Stimulated activated CD4-positive, alpha-beta T cell treated with anti-CD3 and anti-CD28 coated beads, Interleukin-12 subunit alpha, Interleukin-12 subunit beta, amount 100 ng/mL, for 24 hours (primary cell): Measurements from ENCODE around the gene TGFBR3.
A peak's percentile ranks its signal among the peaks of the same experiment; 100 is the strongest.

Experiments used
- DNase-seq, 2 experiments: peaks; one replicate each; pipeline ENCODE4 v3.0.0-alpha.2; 2020; ENCODE audit warnings: low read depth in 2 of 2

The TGFBR3 gene

DNA sequence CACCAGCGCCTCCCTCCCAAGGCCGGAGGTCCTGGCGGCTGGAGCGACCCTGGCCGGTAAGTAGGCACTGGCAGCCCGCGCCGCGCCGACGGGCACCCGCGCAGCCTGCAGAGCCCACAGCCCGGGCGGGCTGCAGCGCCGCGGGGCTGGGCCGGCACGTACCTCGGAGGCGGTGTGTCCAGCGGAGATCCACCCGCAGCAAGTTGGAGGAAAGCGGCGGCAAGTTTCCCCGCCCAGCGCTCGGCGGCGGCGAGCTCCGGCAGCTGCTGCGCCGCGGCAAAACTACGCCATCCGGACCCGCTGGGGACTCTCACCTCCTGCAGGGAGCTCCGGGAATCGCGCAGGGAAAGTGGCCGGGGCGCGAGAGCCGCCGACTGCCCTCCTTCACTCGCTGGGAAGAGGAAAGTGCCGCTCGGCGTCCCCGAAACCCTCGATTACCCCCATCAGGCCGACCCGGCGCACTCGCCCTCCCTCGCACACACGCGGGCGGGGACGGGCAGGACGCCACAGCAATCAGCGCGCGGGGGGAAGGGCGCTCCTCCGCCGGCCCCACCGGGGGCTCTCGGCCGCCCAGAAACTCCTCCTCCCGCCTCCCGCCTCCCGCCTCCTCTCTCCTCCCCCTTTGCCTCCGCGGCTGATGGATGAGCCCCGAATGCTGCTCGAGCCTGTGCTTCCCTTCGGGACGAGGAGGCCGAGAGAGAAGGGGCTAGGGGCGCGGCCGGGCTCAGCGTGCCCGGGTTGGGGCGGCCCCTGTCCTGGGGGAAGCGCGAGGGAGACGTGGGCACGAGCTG is at the start of gene TGFBR3:
TGFBR3 (minus strand) TSS at position 436 of the 791 bp plus-strand sequence. CDS start 24,620 bp downstream, outside the sequence.
- peak; percentile 50 to 68 for DNase-seq

DNA sequence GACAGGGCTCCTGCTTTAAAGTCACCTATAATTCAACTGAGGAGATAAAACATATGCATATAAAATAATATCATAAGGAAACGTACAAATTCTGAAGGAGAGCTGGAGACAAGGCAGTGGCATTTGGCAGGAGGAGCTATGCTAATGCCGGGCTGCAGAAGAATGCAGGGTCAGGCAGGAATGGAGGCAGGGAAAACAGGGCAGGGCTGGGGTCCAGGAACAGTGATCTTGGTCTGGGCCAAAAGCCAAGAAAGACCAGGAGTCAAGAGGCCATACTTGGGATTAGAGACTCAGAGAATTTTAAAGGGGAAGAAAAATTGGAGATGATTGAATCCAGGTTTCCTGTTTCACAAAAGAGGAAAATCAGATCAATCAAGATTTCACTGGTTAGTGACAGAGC is 43.3 kb upstream of the TGFBR3 start:
- DNase-seq: no peak

DNA sequence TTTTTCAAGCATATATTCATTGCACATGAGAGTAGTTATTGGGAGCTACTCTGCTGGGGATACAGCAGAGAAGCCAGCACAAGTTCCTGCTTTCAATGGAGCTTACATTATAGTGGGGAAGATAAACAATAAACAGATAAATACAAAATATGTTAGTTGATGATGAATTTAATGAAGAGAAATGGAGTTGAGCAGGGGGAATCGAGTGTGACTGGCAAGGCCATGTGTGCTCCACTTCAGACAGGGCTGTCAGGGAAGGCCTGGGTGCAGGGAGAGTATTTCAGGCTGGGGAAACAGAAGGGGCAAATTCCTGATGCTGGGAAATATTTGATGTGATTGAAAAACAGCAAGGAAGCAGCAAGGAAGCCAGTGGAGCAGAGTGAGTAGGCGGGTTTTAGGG is 42.1 kb upstream of the TGFBR3 start:
- no peak for DNase-seq

DNA sequence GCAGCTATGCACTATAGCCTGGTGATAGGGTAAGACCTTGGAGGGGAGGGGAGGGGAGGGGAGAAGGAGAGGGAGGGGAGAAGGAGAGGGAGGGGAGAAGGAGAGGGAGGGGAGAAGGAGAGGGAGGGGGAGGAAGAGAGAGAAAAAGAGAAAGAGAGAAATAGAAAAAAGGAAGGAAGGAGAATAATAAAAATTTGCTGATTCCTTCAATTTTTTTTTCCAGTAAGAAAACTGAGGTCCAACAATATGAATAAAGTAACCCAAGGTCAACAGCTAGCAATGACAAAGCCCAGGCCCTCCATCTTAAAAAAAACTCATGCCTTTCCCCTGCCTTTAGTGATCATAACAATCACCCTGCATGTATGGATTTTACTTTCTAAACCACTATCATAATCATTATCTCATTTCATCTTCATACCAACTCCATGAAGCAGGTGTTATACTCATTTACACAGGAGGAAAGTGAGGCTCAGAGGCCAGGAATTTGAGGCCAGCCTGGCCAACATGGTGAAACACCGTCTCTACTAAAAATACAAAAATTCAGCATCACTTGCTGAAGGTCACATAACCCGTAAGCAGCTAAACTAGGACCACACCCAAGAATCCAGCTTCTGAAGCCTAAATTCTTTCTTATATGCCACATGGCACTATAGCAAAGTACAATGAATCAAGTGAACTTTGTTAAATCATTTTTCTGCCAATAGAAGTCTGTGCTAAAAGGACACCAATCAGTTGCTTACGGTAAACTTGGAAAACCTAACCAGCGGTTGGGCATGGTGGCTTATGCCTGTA is 39.9 kb upstream of the TGFBR3 start:
- no peak for DNase-seq

DNA sequence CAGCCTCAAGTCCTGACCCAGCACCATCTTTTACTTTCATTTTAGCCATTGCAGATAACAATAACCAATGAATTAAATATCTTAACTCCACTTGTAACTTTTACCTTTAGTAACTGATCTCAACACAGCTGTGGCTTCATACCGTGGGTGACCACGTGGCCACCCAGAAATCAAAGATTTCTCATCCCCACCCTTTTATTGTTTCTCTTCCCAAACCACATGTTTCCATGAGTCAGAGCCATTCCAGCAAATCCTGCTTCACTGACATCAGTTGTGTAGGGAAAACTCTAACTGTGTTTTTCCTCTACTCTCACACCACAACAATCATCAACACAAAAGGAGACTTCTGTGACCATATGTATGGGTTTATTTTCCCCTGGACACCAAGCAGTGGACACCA is 38.2 kb upstream of the TGFBR3 start:
- DNase-seq: no peak

DNA sequence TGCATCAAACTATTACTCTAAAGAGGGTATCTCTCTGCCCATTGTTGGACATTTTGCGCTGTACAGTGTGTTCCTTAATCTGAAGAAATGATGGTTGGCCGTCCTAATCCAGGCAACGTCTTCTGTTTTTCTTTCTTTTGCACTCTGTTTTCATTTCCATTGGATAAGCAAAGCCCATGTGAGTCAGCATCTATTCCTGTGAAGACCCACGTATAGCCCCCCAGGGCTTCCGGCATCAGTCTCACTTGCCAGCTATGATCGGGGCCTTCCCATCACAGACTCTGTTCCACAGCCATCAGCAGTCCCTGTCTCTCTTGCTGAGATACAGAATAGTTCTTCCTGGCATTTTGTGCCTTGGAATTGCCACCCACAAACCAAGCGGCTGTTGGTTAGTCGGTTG is 34.0 kb upstream of the TGFBR3 start:
- DNase-seq: no peak

DNA sequence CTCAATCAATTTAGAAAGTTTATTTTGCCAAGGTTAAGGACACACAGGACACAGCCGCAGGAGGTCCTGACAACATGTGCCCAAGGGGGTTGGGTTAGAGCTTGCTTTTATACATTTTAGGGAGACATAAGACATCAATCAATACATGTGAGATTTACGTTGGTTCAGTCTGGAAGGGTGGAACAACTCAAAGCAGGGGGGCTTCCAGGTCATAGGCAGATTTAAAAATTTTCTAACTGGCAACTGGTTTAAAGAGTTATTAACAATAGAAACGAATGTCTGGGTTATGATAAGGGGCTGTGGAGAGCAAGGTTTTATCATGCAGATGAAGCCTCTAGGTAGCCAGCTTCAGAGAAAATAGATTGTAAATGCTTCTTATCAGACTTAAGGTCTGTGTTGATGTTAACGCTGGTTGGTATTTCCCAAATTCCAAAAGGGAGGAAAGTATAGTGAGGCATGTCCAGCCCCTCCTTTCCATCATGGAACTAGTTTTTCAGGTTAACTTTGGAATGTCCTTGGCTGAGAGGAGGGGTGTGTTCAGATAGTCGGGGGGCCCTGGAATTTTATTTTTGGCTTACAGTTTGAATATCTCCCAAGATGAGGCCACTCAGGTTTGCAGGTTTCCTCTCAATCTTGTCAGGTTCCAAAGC is 31.0 kb upstream of the TGFBR3 start:
- DNase-seq: no peak

DNA sequence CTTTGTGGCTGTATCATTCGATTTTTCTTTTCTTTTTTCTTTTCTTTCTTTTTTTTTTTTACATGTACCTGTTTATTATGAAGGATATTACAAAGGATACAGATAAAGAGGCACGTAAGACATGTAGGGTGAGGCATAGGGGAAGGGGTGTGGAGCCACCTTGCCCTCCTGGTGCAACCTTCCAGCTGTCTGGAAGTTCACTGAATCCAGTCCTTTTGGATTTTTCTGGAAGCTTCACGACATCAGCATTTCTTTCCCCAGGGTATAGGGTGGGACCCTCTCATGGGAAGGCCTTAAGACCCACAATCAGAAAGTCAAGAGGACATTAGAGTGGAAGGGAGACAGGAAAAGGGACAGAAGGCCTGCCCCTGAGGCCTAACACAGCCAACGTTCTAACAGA is 30.1 kb upstream of the TGFBR3 start:
- no peak for DNase-seq

DNA sequence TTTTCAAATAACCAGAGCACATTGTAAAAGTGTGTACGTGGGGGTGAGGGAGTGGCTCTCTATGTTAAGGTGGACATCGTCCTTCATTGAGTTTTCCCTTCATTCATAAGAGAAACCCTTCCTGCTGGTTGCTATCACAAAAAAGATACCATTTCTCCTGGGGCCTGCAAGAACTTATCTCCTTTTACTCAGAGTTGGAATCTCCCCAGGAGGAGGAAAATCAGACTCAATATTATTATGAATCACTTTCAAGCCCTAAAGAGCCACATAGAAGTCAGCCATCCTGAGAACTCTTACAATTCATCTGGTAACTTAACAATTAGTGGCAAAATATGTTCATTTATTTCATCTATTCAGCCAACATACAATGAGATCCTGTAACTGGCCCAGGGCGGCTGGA is 27.1 kb upstream of the TGFBR3 start:
- DNase-seq: no peak

DNA sequence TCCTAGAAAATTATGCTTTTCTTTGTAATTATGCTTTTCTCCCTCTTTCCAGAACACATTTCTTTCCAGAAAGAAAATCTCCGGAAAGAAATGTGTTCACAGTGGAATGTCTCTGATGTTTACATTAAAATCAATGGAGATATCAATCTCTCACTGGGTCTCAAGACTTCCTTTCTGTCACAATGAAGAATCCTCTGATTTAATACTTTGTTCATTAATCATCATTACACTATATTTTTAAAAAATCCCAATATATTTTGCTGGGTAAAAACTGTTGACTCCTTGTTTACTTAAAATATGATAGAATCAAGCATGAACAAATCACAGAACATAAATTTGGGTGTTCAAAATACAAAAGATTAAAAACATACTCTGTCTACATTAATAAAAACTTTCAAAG is 26.3 kb upstream of the TGFBR3 start:
- no peak for DNase-seq

DNA sequence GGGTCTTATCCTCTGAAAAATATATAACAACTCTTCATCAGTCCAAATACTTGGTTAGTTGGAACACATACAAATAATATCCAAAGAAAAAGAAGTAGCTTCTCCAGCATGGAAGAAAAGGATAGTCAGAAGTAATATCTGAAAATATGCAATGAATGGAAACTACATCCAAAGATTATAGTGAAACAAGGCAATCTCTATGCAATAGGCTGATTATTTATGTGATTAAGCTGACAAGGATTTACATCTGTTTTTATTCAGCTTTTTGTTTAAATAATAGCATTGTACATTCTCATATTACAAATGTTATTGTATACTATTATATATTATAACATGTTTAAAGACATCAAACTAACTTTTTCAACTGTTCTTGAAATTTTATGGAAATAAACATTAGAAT is 15.3 kb upstream of the TGFBR3 start:
- no peak for DNase-seq

DNA sequence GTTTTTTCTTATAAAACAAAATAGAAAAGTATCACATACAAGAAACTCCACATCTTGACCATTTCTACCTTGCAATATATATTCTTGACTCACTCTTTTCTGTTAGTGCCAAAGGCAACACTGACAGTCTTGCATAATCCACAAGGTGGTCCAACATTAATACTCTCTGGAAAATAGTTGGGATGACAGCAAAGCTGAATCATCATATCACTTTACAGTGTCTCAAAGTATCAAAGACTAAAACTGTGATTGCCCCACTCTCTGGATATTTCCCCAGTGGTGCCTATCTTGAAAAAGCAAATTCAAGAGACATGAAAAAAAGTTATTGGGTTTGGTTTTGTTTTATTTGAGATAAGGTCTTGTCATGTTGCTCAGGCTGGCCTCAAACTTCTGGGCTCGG is 14.6 kb upstream of the TGFBR3 start:
- no peak for DNase-seq

DNA sequence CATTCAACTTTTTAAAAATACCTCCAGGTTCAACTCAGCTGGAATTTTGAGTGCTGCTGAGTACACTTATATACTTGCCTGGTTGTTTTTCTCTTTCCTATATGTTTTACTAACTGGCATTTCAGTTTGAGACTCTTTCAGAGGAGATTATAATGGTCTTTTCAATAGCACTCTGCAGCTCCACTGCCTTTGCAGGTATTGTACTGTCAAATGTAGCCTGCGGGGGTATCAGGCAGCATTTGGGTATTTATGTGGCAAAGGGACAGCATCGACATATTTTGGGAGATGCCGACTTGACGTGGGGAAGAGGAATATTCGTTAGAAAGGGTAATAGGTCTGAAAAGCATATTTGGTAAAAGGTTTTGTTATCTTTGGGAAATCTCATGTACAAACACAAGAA is 11.1 kb upstream of the TGFBR3 start:
- no peak for DNase-seq

DNA sequence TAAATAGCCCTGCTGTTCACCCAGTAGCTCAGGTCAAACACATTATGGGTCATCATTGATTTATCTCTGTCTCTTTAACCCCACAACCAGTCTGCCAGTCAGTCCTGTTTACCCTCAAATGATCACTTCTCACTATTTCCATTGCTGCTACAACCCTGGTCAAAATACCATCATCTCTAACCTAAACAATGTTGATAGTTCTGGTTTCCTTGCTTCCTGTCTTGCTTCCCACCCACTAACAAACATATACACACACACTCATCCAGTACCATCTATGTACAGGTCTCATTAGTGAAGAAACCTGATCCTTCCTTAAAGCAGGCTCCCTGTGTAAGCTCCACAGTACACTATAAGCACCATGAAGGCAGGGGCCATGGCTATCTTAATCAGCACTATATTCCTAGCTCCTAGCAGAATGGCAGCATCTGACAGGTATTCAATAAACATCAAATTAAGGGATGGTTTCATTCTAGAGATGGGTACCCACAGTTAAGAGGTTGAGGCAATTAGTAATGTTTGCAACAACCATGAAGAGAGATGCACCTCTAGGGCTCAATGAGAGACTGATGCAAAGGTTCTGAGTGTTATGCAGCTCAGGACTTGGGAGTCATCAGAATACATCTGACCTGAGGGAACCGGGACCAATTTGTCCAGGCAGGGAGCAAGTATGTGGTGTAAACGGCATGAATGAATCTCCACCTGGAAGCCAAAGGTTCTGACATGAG is 10.0 kb upstream of the TGFBR3 start:
- DNase-seq: no peak

DNA sequence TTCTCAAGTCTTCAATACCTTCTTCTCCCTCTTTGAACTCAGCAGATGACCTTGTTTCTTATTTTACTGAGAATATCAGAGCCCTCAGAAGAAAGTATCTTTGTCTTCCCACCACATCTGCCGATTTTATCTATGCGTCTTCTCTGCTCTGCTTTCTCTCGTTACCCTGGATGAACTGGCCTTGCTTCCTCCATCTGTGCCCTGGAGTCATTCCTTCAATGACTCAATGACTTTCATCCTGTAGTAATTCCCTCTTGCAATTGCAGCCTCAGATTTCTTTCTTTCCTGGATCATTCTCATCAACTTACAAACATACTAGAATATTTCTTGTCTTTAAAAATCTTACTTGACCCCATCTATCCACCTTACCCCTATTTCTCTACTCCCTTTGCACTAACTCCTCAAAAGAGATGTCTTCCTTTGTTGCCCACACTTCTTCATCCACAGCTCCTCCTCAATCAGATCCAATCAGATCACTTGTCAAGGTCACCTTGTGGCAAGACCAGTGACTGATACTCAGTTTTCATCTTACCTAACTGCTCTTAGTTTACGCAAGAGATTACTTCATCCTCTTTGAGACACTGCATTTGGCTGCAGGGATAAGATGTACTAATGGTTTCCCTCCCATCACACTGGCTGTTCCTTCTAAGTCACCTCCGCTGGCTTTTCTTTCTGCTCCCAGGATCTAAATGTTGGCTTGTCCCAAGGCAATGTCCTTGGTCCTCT is 8.2 kb upstream of the TGFBR3 start:
- DNase-seq: no peak

DNA sequence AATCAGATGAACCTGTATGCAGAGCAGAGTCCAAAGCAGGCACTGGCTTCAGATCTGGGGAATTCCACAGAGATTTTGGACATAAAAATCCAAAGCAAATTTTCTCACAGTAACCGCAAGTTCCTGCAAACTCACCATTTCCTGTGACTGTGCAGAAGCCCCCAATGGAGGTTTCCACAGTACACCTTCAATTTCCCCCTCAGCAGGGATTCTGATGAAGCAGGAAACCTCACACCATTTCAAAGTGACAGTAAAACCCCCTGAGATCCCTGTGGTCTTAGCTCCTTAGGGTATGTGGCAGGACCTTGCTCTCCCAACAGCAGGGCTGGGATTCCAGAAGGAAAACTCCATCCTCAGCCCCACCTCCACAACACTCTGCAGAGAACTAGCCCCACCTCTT is 6.0 kb upstream of the TGFBR3 start:
- DNase-seq: no peak

DNA sequence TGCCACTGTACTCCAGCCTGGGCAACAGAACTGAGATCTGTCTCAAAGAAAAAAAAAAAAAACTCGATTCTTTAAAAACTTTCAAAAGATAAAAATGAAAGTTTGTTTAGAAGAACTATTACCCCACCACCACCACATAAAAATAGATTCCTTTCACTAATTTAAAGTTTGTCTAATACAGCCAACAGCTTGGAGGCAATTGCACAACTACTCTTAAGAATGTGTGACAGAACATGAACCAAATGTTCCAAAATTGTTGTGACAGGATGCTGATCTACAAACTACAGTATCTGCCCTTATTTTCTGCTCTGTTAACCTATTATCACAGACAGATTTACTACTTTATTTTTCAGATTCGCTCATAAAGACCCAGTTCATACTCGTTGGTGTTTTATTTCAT is 5.5 kb upstream of the TGFBR3 start:
- no peak for DNase-seq

DNA sequence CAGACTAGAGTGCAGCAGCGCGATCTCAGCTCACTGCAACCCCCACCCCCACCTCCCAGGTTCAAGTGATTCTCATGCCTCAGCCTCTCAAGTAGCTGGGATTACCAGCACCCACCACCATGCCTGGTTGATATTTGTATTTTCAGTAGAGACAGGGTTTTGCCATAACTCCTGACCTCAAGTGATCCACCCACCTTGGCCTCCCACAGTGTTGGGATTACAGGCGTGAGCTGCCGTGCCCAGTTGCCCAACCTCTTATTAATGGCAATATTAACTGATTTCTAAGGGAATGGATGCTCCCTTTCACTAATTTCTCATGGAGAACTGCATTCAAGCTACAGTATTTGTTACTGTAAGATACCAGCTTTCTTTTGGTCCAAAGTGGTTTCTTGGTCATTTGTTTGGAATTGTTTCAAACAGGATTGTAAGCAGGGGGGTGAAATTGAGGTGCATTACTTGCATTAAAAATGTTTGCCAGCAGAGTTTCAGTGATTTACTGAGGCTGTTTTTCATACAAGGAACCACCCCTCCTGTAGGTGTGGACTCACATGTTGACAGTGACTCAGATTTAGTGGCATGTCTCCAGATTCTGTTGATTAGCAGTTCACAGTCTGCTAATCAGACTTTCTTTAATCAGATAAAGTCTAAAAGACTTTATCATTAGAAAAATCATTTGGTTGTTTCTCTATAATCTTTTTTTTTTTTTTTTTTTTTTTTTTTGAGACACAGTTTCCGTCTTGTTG is 3.9 kb upstream of the TGFBR3 start:
- DNase-seq: no peak

DNA sequence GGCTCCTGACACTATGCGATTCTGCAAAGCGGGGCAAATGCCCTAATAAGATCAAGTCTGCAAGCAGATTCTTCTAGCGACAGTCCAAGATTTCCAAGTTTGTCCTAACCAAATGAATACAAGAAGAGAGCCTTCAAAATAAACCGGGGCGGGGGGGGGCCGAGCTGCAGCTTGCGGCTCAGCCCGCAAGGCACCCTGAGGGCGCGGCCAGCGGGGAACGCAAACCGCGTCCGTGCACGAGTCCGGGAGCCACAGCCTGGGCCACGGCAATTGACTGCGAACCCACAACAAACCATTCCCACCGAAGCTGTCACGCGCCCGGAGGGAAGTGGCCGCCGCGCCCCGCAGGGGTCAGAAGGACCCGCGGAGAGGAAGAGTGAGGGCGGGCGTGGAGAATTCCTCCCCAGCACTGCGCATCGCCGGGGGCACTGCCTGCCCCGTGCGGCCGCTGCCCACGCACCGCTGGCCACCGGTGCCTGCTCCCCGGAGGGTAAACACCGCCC is 687 bp downstream of the TGFBR3 start:
- DNase-seq: no peak

DNA sequence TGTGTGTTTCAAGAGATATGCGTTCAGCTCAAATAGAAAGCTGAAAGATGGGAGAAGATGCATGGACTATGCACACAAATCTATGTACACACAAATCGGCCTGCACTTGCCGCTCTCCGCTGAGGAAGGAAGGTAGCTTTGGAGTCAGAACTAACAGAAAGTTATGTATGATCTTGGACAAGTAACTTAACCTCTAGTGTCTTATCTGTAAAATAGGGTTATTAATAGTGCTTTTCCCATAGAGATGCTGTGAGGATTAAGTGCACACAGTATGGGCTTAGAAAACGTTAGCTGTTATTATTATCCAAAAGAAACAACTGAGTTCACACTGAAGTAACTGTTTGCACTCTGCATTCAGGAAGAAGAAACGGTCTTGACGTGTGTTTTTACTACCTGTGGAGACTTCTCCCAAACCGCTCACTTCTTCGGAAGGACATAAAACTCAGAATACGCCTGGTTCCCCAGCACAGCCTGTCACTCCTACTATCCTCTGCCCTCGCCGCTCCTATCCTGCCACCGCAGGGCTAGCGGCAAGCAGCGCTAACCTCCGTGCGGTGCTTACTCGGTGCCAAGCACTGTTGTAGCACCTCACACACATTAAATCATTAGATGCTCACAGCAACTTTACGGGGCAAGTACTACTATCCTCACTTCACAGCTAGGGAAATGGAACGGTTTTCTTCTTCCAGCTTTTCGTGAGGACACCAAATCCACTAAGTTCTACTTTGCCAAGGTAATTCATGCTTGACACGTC is 1.3 kb downstream of the TGFBR3 start:
- no peak for DNase-seq
